ENCODE measurements around the gene SESTD1. TPM values are rescaled to one million over a fixed set of nuclear protein-coding genes. Genes with fewer than 3 reads are reported as not detected.

The SESTD1 gene
- total RNA-seq, 2 donors from 2014 or later, result 35.3 to 62.2 TPM

DNA sequence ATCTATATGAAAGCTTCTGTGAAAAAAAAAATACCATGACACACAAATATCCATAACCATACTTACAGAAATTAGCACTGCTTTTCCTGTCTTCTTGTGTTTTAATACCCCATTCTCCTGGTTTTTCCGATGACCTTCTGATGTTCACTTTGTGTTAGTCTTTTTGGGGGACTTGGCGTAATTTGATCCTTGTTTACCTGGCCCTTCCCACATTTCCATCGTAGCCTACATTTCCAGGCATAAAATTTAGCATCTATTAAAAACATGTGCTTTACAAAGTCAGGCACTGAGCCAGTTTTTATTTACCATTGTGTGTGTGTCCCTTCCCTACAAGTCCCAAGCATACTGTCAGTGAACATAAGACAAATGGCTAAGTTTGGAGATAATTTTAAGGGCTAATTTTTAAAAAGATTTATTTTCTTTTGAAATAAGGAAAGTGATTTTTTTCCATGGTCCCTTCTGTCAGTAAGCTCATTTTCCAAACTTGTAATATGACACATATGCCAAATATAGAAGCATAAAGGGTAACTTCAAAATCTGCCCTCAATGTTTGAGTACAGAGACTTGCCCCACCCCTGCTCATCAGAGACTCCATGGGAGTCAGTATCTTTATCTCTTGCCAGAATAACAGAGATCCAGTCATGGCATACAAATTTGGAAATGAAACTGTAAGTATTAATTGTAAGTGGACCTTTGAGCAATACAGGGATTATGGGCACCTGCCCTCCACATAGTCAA, 27.3 kb downstream of the SESTD1 start:
- Histone ChIP-seq H3K27me3 (replicated peaks; ENCODE audit: insufficient read depth) (no peaks in the 10 kb centered on the region), H3K4me1 (ENCODE audit: control insufficient read depth in 1 of 2, low read depth in 2 of 2) (peaks cover 30 to 48% of the 10 kb centered on the region in 2 donors), H3K9me3 (no peaks in the 10 kb centered on the region), H3K36me3 (peaks cover 3% of the 10 kb centered on the region), H3K27ac (no peak overlapping the region), H3K4me3 (peak overlapping the region; percentile 17)
- TF ChIP-seq, protein P1, sequence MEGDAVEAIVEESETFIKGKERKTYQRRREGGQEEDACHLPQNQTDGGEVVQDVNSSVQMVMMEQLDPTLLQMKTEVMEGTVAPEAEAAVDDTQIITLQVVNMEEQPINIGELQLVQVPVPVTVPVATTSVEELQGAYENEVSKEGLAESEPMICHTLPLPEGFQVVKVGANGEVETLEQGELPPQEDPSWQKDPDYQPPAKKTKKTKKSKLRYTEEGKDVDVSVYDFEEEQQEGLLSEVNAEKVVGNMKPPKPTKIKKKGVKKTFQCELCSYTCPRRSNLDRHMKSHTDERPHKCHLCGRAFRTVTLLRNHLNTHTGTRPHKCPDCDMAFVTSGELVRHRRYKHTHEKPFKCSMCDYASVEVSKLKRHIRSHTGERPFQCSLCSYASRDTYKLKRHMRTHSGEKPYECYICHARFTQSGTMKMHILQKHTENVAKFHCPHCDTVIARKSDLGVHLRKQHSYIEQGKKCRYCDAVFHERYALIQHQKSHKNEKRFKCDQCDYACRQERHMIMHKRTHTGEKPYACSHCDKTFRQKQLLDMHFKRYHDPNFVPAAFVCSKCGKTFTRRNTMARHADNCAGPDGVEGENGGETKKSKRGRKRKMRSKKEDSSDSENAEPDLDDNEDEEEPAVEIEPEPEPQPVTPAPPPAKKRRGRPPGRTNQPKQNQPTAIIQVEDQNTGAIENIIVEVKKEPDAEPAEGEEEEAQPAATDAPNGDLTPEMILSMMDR (IDR thresholded peaks at IDR 0.05), result no peak
- DNase-seq (ENCODE audit: low spot score) (no peak), ATAC-seq (ENCODE audit: insufficient number of reproducible peaks, low FRiP score, low read depth) (no peak)

- no peak overlapping the region for H3K27ac ChIP-seq
- no peaks in the 10 kb centered on the region for H3K9me3 ChIP-seq
- H3K36me3 ChIP-seq, result peaks cover 3% of the 10 kb centered on the region
- H3K4me1 ChIP-seq (ENCODE audit: control insufficient read depth in 1 of 2, low read depth in 2 of 2), result peaks cover 34 to 48% of the 10 kb centered on the region in 2 donors
- ATAC-seq (ENCODE audit: insufficient number of reproducible peaks, low FRiP score, low read depth) (no peak), DNase-seq (ENCODE audit: low spot score) (no peak)
- no peak overlapping the region for H3K4me3 ChIP-seq
- TF ChIP-seq, protein P1 (IDR thresholded peaks at IDR 0.05), result no peak
- H3K27me3 ChIP-seq (replicated peaks; ENCODE audit: insufficient read depth), result no peaks in the 10 kb centered on the region
Measured at GRCh38 chr2:179235463-179236108, 29.0 kb downstream of the SESTD1 start.

- ATAC-seq (ENCODE audit: insufficient number of reproducible peaks, low FRiP score, low read depth) (no peak), DNase-seq (ENCODE audit: low spot score) (no peak)
- H3K4me3 ChIP-seq, result no peak overlapping the region
- TF ChIP-seq, protein P1 (IDR thresholded peaks at IDR 0.05), result no peak
- H3K27me3 ChIP-seq (replicated peaks; ENCODE audit: insufficient read depth), result no peaks in the 10 kb centered on the region
- H3K4me1 ChIP-seq (ENCODE audit: control insufficient read depth in 1 of 2, low read depth in 2 of 2), result peaks cover 30 to 46% of the 10 kb centered on the region in 2 donors
- peaks cover 3% of the 10 kb centered on the region for H3K36me3 ChIP-seq
- H3K27ac ChIP-seq, result no peak overlapping the region
- no peaks in the 10 kb centered on the region for H3K9me3 ChIP-seq
Measured at GRCh38 chr2:179234658-179235240, 29.9 kb downstream of the SESTD1 start.

DNA sequence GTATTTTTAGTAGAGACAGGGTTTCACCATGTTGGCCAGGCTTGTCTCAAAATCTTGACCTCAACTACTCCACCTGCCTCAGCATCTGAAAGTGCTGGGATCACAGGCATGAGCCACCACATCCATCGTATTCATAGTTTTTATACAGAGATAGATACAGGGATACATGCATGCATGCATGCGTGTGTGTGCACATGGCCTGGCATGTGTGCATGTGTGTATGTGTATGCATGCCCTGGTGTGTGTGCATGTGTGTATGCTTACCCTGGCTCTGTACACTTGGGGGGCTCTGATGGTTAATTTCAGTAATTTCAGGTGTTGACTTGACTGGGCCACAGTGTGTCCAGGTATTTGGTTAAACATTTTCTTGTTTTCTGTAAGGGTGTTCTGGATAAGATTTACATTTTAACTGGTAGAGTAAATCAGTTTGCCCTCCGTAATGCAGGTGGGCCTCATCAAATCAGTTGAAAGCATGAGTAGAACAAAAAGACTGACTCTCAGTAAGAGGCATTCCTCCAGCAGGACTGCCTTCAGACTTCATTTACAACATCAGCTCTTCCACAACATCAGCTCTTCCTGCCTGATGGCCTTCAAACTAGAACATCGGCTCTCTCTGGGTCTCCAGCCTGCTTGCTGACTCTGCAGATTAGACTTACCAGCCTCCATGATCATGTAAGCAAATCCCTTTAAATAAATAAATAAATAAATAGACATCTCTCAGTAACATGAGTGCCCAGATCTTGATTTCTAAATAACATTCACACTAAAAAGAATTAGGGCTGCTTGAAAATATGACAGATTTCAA, 30.8 kb downstream of the SESTD1 start:
- ATAC-seq (ENCODE audit: insufficient number of reproducible peaks, low FRiP score, low read depth), result no peak
- TF ChIP-seq, protein P1 (IDR thresholded peaks at IDR 0.05), result no peak
- no peak overlapping the region for H3K4me3 ChIP-seq
- no peaks in the 10 kb centered on the region for H3K9me3 ChIP-seq
- DNase-seq (ENCODE audit: low spot score), result no peak
- peaks cover 3% of the 10 kb centered on the region for H3K36me3 ChIP-seq
- H3K27me3 ChIP-seq (replicated peaks; ENCODE audit: insufficient read depth), result no peaks in the 10 kb centered on the region
- peaks cover 29 to 39% of the 10 kb centered on the region in 2 donors for H3K4me1 ChIP-seq (ENCODE audit: control insufficient read depth in 1 of 2, low read depth in 2 of 2)
- no peak overlapping the region for H3K27ac ChIP-seq
